Activated CD4-positive, alpha-beta T cell treated with anti-CD3 and anti-CD28 coated beads for 48 hours (primary cell): ENCODE results near the gene ZBTB38.
A peak's percentile ranks its signal among the peaks of the same experiment; 100 is the strongest.

ENCODE experiments used
- DNase-seq: peaks from one replicate; pipeline ENCODE4 v3.0.0-alpha.2; 2020

Gene ZBTB38

DNA sequence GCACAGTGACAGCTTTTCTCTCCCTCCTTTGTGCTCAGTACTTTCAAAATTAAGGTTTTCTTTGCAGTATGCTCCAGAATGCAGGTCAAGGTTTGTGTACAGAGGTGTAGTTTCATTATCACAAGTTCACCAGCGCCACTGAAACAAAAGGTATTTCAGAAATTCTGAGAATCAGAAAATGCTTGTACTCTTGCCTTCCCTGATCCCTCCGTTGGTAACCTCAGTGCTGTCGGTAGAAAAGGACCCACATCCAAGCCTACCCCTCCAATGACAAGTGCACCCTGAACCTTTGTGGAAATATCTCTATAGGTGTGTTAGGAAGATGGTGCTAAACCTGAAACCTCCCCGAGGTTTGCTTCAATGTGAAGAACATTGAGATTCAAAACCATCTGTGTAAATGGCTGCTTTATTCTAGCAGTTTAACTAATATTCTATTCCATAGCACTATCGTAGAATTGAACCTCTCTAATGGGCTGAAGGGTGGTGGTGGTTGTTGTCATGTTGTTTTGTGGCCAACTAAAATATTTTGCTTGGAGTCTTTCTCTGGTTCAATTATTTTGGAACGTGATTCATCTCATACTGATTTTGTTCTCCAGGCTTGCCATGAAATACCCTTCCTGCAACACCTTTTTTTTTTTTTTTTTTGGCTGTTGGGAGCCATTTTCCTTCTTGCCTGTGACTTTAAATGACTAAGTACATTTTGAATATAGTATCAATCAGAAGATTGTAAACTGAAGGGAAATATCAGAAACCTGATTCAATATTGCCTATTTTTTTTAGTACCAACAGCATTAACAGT, 20.7 kb downstream of the ZBTB38 start:
- DNase-seq = no peak

DNA sequence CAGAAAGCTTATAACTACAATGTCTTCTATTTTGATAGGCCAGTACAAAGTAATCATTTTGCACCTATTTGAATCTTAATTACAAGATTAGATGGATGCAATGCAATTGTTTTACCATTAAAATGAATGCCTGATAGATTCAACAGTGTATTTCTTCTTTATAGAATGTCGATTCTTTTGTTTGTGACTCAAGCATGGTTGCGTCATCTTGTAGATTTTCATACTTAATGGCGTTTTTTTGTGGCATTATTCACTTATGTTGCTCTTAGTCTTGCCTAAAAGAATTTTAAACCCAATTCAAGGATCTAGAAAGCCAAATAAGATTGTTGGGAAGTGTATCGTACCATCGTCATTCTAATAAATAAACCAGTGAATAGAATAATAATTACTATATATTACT, 21.4 kb downstream of the ZBTB38 start:
- DNase-seq = no peak

DNA sequence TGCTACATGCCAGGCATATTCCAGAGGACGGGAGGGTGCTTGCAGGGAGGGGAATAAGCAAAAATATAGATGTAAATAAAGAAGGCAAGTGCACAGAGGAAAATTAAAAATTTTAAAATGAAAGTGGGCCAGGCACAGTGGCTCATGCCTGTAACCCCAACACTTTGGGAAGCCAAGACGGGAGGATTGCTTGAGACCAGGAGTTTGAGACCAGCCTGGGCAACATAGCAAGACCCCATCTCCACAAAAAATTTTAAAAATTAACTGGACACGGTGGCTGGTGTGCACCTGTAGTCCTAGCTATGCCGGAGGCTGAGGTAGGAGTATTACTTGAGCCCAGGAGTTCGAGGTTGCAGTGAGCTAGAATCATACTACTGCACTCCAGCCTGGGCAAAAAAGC, 22.4 kb downstream of the ZBTB38 start:
- DNase-seq = no peak

DNA sequence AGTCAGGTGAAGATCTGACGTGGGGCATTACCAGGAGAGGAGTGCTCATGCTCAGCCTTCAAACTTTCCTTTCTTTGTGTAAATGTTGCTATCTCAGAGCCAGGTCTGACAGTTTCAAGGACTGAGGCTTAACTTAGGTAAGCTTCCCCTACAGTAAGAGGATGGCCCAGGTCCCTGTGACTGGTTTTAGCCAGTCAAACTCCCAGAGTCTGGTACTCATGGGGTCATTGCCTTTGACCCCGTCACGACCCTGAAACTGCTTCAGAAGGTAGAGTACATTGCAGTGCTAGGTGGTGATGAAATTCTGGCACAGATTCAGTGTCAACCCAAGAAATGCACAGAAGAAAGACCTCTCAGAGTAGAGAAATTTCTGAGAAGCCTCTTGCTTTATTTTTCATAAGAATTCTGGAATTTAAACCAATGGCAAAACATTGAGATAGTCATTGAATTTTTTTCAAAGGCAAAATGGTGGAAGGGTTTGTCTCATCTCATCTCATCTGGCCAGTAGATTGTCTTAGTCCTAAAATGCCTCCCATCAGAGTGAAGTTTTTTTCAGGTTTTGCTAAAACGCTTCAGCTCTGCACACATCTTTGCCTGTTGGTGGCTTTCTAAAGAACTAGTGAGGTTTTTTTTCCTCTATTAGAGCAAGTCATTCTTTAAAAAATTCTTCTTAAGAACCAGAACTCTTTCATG, 23.1 kb downstream of the ZBTB38 start:
- DNase-seq = no peak

DNA sequence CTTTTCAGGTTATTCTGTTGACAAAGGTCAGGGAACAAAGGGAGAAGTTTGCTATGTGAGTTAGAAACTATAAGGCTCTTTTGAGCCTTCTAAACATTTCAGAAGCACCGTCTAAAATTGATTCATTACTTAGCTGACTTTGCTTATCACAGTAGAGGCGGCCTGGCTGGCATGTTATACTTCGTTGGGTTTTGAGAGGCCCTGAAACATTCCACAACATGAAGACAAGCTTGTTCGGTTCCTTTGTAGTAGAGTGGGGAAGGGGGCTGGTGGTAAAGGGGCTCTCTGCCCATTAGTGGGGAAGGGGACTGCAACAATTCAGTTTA, 23.6 kb downstream of the ZBTB38 start:
- DNase-seq = no peak

DNA sequence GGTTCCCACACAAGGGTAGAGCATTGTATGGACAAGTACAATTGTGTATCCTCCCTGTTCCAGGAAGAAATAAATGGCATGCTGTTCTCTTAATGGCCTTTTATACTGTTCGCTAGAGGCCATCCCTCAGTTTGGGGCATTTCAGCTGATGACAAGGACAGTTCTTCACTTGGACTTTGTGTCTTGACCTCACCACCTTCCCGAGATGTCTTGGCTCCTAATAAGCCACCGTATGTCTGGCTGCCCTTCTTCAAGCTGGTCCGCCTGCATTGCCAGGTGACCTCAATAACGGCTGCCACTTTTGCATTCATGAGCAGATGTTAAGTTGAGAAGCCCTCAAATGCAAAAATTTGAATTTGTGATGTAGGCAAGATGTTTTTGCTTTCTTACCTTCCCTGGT, 24.1 kb downstream of the ZBTB38 start:
- no peak for DNase-seq

DNA sequence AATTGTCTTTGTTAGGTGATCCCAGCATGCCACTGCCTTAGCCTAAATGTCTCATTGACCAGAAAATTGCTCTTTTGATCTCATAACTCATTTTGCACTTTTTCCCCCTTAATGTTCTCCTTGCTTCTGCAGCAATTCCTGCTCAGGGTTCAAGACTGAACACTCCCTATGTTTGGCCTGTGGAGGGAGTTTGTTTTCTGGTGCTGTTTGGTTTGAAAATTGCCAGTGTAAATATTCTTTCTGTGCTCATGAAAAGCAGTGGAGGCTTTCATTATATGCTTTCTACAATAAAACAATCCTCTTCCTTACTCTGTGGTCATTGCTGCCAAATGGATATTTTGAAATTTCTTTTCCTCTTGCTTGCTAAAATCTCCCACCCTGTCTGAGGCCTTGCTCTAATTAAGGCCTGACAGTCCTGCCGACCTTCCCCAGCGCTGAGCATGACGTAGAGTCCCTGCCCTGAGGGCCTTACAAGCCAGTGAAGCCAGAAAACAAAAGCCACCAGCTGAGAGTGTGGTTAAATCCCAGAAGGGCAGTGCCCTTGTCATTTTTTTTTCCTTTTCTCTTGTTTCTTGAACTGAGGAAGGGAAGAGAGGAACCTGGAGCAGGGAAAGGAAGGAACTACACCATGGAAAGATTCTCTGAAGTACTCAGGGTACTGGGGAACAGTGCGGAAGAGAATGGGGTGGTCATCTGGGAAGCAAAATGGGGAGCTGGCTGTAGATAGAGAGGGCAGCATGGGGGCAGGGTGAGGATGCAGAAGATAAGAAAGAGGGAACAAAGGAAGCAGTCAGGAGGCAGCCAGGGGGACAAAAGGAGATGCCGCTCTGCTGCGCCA, 24.8 kb downstream of the ZBTB38 start:
- DNase-seq = no peak

DNA sequence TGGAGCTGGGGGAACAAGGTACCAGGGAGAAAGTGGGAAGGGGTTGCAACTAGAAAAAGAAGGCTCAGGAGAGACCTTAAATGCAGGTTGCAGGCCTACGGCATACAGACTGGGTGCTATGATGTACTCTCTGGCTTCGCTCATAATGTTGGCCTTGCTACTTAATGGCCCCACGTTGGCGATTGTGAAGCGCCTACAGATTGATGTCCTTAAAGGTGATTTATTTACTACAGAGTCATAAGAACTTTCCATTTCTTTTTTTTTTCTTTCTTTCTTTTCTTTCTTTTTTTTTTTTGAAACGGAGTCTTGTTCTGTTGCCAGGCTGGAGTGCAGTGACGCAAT, 25.4 kb downstream of the ZBTB38 start:
- DNase-seq = no peak

DNA sequence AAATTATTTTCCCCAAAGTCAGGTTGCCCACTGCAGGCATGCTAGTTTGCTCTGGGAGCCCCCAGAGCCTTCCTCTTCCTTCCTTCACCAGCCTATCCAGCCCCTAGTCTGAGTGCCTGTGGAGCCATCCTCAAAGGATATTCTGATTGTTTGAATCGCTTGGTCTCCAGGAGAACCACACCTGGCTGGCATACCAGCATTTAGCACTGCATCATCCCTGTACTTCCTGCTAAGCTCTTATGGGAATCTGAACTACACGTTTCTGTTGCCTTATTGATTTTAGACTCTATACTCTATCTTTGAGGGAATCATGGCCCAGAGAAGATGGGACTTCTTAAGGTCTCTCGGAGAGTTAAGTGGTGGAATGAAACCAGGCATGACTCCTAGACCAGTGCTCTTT, 26.3 kb downstream of the ZBTB38 start:
- DNase-seq = no peak

DNA sequence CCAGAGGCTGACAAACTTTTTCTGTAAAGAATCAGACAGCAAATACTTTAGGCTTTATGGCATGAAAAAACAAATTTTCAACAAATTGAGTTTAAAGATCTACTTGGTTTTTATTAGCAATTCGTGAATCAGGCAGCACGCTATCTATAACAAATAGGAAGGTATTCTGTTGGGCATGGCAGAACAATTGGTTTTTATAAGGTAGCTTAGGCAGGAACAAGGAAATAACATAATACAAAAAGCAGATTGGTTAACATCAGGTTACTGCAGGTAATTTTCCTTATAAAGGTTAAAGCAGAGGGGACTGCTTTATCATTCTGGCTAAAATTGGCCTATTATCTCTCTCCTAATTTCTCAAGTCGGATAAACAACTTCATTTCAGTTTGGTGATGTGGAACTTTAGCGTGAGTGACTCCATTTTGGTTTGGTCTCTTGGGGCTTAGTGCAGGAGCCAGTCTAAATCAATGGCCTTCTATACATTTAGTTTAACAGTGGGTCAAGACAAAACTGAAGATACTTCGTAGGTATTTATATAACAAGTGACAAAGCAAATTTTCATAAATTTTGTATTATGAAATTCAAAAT, 26.8 kb downstream of the ZBTB38 start:
- DNase-seq = no peak

DNA sequence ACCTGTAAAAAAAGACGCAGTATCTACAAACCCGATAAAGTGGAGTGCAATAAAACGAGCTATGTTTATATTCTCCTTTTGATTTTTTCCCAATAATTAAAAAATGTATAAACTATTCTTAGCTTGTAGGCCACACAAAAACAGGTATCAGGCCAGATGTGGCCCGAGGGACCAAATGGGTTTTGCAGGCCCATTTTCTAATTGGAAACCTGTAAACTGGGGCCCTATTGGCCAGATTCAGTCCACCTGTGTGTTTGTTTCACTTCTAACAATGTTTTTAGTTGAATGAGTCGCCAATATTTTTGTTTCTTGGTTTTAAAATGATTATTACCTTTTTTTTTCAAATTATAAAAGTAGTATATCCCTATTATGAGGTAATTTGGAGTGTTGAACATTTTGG, 29.7 kb downstream of the ZBTB38 start:
- no peak for DNase-seq

DNA sequence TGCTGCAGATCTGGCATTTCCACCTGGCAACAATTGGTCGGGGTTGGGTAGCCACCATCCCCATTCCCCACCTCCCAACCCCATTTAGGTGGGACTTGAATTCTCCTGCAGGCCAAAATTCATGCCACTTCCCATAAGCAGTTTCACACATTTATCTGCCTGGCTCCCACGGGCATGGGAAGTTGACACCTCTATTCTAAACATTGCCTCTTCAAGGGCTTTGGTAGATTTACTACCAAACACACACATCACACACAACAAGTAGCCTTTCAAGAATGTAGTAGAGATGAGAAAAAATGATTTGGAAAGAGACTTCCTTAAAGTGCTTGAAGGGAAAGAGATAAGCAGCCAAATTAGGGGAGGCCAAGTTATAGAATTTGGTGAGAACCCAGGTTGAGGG, 30.9 kb downstream of the ZBTB38 start:
- DNase-seq = no peak

DNA sequence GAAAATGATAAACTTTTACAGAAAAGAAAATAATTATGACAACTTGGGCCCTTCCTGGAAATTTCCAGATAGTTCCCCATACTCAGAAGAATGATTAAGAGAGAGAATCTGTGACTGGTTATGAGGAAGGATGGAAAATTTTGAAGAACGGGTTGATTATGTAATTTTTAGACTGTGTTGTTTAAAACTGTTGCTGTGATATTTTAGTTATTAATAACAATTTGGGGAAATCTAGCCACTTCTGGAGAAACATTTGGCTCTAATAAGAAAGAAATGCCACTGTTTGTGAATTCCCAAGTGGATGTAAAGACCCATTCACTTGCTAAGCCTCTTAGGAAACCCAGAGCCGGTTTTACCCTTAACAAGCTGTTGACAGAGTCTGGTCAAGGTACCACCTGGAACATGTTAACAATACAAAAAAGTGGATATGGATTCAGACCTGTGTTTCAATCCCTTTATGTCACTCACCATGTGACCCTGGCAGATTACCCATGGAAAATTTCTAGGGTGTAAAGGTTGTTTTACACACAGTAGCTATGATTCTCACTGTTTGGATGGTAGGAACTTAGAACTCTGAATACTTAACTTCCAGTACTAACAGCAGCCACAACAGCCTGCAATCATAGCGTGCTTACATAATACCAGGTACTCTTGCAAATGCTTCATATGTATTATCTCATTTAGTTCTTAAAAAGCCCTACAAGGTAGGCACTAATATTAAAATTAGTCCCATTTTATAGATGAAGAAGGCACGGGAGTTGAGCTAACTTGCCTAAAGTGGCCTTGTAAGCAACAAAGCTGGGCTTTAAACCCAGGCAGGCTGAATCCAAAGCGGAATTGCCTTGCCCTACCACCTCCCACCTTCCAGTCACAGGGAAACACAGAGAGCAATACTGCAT, 32.0 kb downstream of the ZBTB38 start:
- DNase-seq = no peak

DNA sequence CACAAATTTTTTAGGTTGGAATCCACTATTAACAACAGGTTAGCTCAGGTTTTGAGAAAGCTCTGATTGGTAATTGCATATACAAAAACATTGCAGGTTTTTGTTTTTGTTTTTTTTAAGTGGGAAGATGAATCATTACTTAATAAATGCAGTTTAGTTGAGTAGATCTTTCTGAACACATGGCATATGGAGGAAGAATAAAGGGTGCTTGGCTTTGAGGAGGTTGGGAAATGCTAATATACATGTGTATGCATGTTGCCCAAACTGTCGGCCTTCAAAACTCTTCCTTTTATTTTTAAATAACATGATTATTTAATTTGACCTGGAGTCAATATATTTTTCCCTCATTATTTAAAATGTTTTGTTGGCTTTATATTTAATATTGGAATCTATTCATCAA, 32.8 kb downstream of the ZBTB38 start:
- no peak for DNase-seq

DNA sequence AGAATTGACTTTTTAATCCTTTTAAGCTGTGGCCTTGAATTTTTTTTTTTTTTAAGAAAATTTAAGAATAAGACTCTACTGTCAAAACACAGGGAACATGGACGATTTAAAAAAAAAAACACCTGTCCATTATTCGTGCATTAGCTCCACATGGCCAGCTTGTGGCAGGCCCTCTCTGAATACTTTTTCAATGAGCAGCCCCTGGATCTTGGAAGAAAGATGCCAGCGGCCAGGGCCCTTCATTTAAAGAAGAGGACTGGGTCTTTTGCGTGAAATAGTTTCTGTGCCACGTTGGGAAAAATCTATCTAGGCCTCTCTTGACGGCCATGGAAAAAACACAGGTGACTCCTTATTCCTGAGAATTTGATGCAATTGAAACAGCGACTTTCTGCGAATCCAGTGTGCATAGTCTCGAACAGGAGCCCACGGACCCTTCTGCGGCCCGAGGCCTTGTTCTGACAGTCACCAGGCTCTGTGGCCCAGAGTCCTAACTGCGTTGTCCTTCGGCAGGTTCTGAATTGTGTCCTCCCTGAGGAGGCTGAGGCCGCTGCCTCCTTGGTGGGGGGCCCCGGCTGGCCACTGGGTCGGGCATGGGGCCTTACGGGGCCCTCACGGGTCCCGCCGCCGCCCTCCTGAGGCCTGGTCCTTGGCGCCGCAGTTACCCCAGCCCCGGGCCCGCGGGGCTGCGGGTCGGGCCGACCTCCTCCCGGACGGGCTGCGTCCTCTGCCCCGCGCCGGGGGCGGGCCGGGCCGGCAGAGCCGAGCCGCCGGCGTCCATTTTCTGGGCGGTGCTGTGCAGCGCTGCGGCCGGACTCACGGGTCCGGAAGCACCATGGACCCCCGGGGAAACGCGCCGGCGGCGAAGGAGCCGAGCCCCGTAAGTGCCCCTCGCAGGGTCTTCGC, 33.5 kb downstream of the ZBTB38 start:
- peak; percentile 42 for DNase-seq

DNA sequence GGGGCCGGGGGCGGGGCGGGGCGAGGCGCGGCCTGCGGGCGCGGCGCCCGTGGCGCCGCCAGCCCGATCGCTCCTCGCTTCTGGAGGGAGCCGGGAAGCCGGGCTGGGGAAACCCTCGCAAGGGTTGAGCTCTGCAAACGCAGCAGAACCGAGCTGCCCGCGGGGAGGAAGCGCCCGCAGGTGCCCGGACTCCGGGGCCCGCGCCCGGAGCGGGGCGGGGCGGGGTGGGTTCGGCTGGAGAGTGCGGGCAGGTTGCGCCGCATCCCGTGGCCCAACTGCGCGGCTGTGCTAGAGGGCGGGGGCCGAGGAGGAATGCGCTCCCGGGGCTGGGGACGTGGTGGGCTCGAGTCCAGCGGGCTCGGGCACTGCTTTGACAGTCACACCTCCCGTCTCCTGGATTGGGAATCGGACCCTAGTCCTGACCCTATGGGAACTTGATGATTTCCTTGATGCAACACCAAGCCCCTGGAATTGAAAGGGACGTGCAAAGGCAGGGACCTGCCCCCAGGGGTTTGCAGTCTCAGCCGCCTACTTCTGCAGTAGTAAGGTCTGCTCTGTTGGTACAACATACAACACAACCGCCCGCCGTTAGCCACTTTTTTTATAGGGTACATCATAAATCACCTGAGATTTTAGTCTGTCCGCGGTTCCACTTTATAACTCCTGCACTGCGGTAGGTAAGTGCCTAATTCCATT, 34.3 kb downstream of the ZBTB38 start:
- DNase-seq = peak; percentile 56

DNA sequence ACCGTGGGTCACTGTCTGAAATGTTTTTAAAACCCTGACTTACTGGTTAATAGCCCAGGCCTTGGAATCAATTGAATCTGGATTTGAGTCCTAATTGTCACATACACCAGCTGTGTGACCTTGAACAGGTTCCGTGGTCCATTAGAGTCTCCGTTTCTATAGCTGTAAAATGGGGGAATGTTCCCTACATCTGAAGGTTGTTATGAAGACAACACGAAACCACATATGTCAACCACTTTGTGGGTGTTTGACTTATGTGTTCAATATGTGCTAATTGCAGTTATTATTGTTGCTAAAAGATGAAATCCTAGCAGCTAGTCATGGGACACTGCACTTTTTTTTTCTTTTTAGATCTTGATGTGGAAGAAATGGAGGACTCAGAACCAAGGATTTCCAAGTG, 35.3 kb downstream of the ZBTB38 start:
- no peak for DNase-seq

DNA sequence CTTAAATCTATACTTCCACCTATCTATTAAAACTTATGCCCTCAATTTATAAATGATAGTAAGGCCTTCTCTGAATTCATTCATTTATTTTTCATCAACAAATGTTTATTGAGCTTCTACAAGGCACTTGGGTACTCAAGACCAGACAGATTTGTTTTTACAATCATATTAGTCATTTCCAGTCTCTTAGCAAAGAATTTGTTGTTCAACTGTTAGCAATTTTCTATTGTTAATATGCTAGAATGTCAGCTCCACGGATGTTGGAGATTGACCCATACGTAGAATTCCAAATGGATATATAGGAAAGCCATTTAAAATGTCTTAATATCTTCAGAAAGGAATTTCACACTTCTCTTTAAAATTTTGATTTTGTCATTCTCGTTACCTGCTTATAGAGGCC, 36.7 kb downstream of the ZBTB38 start:
- no peak for DNase-seq

DNA sequence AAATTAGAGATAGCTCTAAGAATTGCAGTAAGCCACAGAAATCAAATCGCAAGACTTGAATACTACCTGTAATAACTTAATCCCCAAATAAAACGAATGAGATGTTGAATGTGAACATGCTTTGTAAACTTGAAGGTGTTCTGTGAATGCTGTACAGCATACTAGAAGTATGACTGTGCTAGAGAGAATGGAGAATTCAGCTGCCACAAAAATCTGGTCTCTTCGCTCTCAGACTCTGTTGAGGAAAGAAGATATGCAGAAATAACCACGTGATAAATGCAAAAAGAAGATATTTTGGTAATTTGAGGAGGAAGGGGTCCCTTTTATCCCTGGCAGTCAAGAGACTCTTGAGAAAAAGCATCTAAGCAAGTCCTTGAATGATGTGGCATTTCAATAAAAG, 37.3 kb downstream of the ZBTB38 start:
- no peak for DNase-seq

DNA sequence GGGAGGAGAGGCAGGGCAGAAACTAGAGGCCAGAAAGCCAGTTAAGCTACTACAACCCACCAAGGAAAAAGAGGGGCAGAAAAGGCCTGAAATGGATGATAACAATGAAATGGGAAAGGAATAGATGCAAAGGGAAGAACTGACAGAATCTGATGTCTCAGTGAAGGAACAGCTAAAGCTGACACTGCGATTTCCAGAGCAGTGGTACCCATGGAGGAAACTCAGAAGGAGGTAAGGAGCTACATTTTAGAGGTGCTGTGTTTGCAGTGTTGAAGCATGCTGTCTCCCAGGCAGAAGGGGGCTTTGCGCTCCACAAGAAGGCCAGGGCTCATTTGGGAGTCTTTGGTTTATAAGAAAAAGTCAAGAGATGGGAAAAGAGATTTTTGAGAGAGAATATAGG, 38.0 kb downstream of the ZBTB38 start:
- DNase-seq = no peak

DNA sequence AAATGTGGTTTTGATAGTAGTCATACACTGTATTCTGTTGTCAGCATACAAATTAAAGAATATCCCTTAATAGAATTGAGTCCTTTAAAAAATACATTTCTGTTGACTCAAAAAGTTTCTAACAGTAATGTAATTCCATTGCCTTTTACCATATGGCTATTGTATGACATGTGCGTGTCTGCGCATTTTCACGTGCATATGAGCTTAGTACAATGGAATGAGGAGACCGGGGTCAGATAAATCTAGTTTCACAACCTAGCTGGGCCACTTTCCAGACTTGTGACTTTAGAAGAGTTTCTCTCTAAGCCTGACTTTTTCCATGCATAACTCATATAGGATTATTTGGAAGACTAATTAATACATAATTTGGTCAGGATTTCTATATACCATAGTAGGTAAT, 38.7 kb downstream of the ZBTB38 start:
- no peak for DNase-seq
